H1 (cell line): ENCODE data around the gene TMED3. TPM values are rescaled to one million over a fixed set of nuclear protein-coding genes. Genes with fewer than 3 reads are reported as not detected.

Experiments
- CTCF ChIA-PET: fragments of 300-600 bp; sonication (Branson Sonifier 250); formaldehyde crosslinking; loops from one replicate; lab custom pipeline; 2021; ENCODE audit not compliant: partially characterized antibody; lab: Charles Lee
- POLR2A ChIA-PET: fragments of 300-600 bp; sonication (Branson Sonifier 250); formaldehyde crosslinking; loops from one replicate; lab custom pipeline; 2021; ENCODE audit warnings: inconsistent platforms; ENCODE audit not compliant: partially characterized antibody; lab: Charles Lee
- DNase-seq, 2 experiments: peaks; one replicate each; pipeline versions ENCODE4 v3.0.0 to v3.0.0-alpha.2; 2010 to 2022; ENCODE audit warnings: low spot score in 2 of 2, low read depth in 1 of 2, mixed read lengths in 1 of 2
- FAIRE-seq: peaks from 2 replicates; lab custom pipeline; 2011; peaks lifted over from hg19 to GRCh38; lab: Jason Lieb, UNC
- H2AFZ ChIP-seq: 2 replicates; pipeline ENCODE4 v1.8.1; 2012; ENCODE audit warnings: low read length, inconsistent platforms
- H2AK5ac ChIP-seq: 2 replicates; pipeline ENCODE4 v1.6.1; 2013; ENCODE audit warnings: low read depth, low read length
- H2BK120ac ChIP-seq: replicated peaks from 2 replicates; pipeline ENCODE3; 2013; ENCODE audit warnings: low read depth, low read length, inconsistent platforms
- H2BK12ac ChIP-seq: 2 replicates; pipeline ENCODE4 v1.6.1; 2013; ENCODE audit warnings: low read depth, low read length
- H2BK15ac ChIP-seq: 2 replicates; pipeline ENCODE4 v1.6.1; 2013; ENCODE audit warnings: low read length
- H2BK20ac ChIP-seq: 2 replicates; pipeline ENCODE4 v1.6.1; 2013; ENCODE audit warnings: low read length
- H2BK5ac ChIP-seq: 2 replicates; pipeline ENCODE4 v1.6.1; 2013; ENCODE audit warnings: low read depth, low read length
- H3K14ac ChIP-seq: 2 replicates; pipeline ENCODE4 v1.6.1; 2013; ENCODE audit warnings: inconsistent platforms; ENCODE audit not compliant: insufficient read length
- H3K18ac ChIP-seq: 2 replicates; pipeline ENCODE4 v1.6.1; 2013; ENCODE audit warnings: low read length; ENCODE audit errors: extremely low read depth
- H3K23ac ChIP-seq: 2 replicates; pipeline ENCODE4 v1.6.1; 2013; ENCODE audit warnings: inconsistent platforms; ENCODE audit not compliant: insufficient read length
- H3K23me2 ChIP-seq: 2 replicates; pipeline ENCODE4 v1.6.1; 2013; ENCODE audit warnings: low read depth, low read length
- H3K27ac ChIP-seq: 2 replicates; pipeline ENCODE4 v1.6.1; 2011; ENCODE audit warnings: low read depth, low read length, inconsistent platforms
- H3K27me3 ChIP-seq, 4 experiments: replicated peaks in 1 of 4; 1 replicate in 1 of 4; 2 replicates in 3 of 4; pipeline versions ENCODE4 v1.6.1 to v1.8.1; 2011 to 2013; ENCODE audit warnings: low read length in 3 of 4, mild to moderate bottlenecking in 3 of 4, inconsistent platforms in 2 of 4, mixed read lengths in 2 of 4, moderate library complexity in 1 of 4; ENCODE audit not compliant: control insufficient read depth in 3 of 4, insufficient read depth in 3 of 4; ENCODE audit errors: extremely low read depth in 1 of 4
- H3K36me3 ChIP-seq, 4 experiments: 2 replicates each; pipeline versions ENCODE4 v1.6.1 to v1.8.1; 2011 to 2013; ENCODE audit warnings: mild to moderate bottlenecking in 4 of 4, low read length in 3 of 4, moderate library complexity in 2 of 4, control low read depth in 1 of 4, inconsistent platforms in 1 of 4; ENCODE audit not compliant: insufficient read depth in 4 of 4, control insufficient read depth in 2 of 4
- H3K4ac ChIP-seq: replicated peaks from 2 replicates; pipeline ENCODE3; 2013; ENCODE audit warnings: low read length, low read depth, mixed read lengths, inconsistent platforms; ENCODE audit not compliant: insufficient read length
- H3K4me1 ChIP-seq, 4 experiments: replicated peaks in 1 of 4; 1 replicate in 1 of 4; 2 replicates in 3 of 4; pipeline versions ENCODE4 v1.6.1 to v1.8.1; 2011 to 2013; ENCODE audit warnings: low read length in 3 of 4, inconsistent platforms in 2 of 4, mixed read lengths in 1 of 4; ENCODE audit not compliant: insufficient read depth in 4 of 4, control insufficient read depth in 3 of 4
- H3K4me2 ChIP-seq, 2 experiments: 2 replicates each; pipeline versions ENCODE4 v1.6.1 to v1.8.1; 2011 to 2013; ENCODE audit warnings: low read depth in 2 of 2, low read length in 2 of 2, control low read depth in 1 of 2, inconsistent platforms in 1 of 2, mild to moderate bottlenecking in 1 of 2; ENCODE audit not compliant: insufficient read depth in 1 of 2
- H3K4me3 ChIP-seq, 4 experiments: fragments of 200-600, 300-600 bp in 1 of 4; sonication (generic), shearing (Covaris generic), sonication (Bioruptor Twin) in 1 of 4; 2 replicates each; pipeline versions ENCODE4 v1.5.1 to v1.8.1; 2011 to 2016; ENCODE audit warnings: low read length in 4 of 4, low read depth in 3 of 4, control low read depth in 2 of 4, inconsistent platforms in 2 of 4, mild to moderate bottlenecking in 2 of 4, mixed read lengths in 1 of 4, moderate library complexity in 1 of 4; ENCODE audit not compliant: insufficient read depth in 2 of 4; ENCODE audit errors: extremely low read depth in 1 of 4
- H3K56ac ChIP-seq: replicated peaks from 2 replicates; pipeline ENCODE3; 2013; ENCODE audit warnings: low read depth, mild to moderate bottlenecking, mixed read lengths, low read length, inconsistent platforms; ENCODE audit not compliant: insufficient read length
- H3K79me1 ChIP-seq: 2 replicates; pipeline ENCODE4 v1.6.1; 2013; ENCODE audit warnings: low read depth, low read length, control low read depth
- H3K79me2 ChIP-seq, 2 experiments: 2 replicates each; pipeline versions ENCODE4 v1.6.1 to v1.8.1; 2012 to 2013; ENCODE audit warnings: low read length in 2 of 2, mild to moderate bottlenecking in 2 of 2, inconsistent platforms in 1 of 2; ENCODE audit not compliant: insufficient read depth in 2 of 2, control insufficient read depth in 1 of 2
- H3K9ac ChIP-seq, 4 experiments: replicated peaks in 1 of 4; 1 replicate in 1 of 4; 2 replicates in 3 of 4; pipeline versions ENCODE4 v1.6.1 to v1.8.1; 2011 to 2013; ENCODE audit warnings: low read depth in 3 of 4, low read length in 3 of 4, control low read depth in 2 of 4, mild to moderate bottlenecking in 2 of 4, moderate library complexity in 2 of 4, inconsistent platforms in 1 of 4; ENCODE audit errors: extremely low read depth in 1 of 4
- H3K9me3 ChIP-seq, 2 experiments: 2 replicates each; pipeline versions ENCODE4 v1.6.1 to v1.8.1; 2012 to 2013; ENCODE audit warnings: mild to moderate bottlenecking in 2 of 2, moderate library complexity in 2 of 2, control low read depth in 1 of 2, inconsistent platforms in 1 of 2, low read depth in 1 of 2, low read length in 1 of 2, mixed read lengths in 1 of 2; ENCODE audit not compliant: insufficient read depth in 2 of 2
- H4K20me1 ChIP-seq, 2 experiments: replicated peaks in 1 of 2; 2 replicates each; pipeline versions ENCODE3 to v1.8.1; 2011 to 2013; ENCODE audit warnings: inconsistent platforms in 2 of 2, low read length in 2 of 2, mild to moderate bottlenecking in 1 of 2; ENCODE audit not compliant: insufficient read depth in 2 of 2, control insufficient read depth in 1 of 2
- H4K5ac ChIP-seq: 2 replicates; pipeline ENCODE4 v1.6.1; 2013; ENCODE audit warnings: low read length, low read depth, mixed read lengths, inconsistent platforms; ENCODE audit not compliant: insufficient read length
- H4K8ac ChIP-seq: 2 replicates; pipeline ENCODE4 v1.8.0; 2013; ENCODE audit warnings: mild to moderate bottlenecking, moderate library complexity, low read length, inconsistent platforms; ENCODE audit not compliant: insufficient read depth; ENCODE audit errors: extremely low read depth
- H4K91ac ChIP-seq: replicated peaks from 2 replicates; pipeline ENCODE3; 2013; ENCODE audit warnings: low read length, mixed read lengths, inconsistent platforms; ENCODE audit not compliant: insufficient read length
- CHD1 ChIP-seq: IDR thresholded peaks from 2 replicates; pipeline ENCODE4 v1.6.1; 2012; ENCODE audit warnings: low read depth, low read length, improper control_type of control experiment
- WGBS, 2 experiments: shearing (Covaris generic) in 1 of 2; methylation state at CpG; one replicate each; pipeline versions ENCODE4 v1.1.6 to v1.1.7; 2013 to 2015; ENCODE audit warnings: low lambda C conversion rate in 2 of 2, mixed read lengths in 2 of 2, inconsistent platforms in 1 of 2, low coverage in 1 of 2, missing lambda C conversion rate in 1 of 2; ENCODE audit not compliant: insufficient replicate concordance in 2 of 2, insufficient coverage in 1 of 2, insufficient read length in 1 of 2; ENCODE audit errors: extremely low coverage in 1 of 2, missing lambda C conversion rate in 1 of 2; 5-methylcytosine and 5-hydroxymethylcytosine counted together
- polyA plus RNA-seq, 7 experiments: library from polyadenylated mRNA; depleted of rRNA in 3 of 7; stranded (reverse) in 5 of 7; unstranded in 2 of 7; fragments of >200 nt in 5 of 7; fragments of 200-250 nt in 2 of 7; gene quantifications; 1 replicate in 5 of 7; 2 replicates in 1 of 7; 4 replicates in 1 of 7; pipeline versions ENCODE4 v1.2.1 to v1.2.3, GENCODE V29; 2011 to 2013; ENCODE audit warnings: missing spikeins in 2 of 7, mixed read lengths in 2 of 7
- total RNA-seq: library from RNA; stranded (reverse); fragmentation: NEBNext Ultra II Directional; extraction: Animal tissue kit (Norgen Biotek cat#: 25700); gene quantifications from 2 replicates; pipeline ENCODE4 v1.2.1, GENCODE V29; 2021

TMED3 gene
- total and polyA plus RNA-seq, 2 of the 8 experiments (the other 6 are each of a cell fraction or from before 2014, with no cell fraction given): 50.2 to 110 TPM

DNA sequence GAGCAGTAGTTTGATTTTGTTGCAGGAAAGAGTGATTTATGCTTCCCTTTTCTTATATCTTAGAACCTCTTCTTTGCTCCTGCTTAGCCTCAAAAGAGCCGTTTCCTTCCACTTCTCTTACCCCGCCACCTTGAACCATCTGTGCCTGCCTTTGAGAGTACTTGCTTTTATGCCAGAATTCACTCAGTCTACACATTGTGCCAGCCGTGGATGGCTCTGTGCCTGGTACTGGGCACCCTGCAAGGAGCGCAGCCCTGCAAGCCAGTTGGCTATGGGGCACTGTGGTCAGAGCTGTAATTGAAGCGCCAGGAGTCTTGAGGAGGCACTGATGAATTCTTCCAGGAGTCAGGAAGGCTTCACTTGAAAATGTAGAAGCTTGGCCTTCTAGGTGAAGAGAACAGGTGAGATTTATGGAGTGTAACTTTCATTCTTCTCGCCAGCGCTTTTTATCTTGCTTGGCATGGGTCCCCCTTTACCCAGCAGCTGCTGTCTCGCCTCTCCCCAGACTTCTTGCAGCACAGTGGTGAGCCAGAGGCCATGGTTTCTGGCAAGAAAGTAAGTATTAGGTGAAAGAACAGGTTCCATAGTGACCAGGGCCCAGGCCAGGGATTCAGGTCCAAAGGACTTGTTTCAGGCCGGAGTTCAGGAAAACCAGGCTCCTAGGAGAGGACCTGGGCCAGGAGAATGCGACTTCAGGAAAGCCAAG, 4.9 kb downstream of the TMED3 start:
- peaks cover 11% of the 10 kb centered on the region; the same call in 1 of the 2 replicates for H3K23me2 ChIP-seq
- CTCF ChIA-PET: interaction anchor here (1.1 kb wide), 1 partner anchor 107 kb away, joined by 3 read pairs; no protein-coding TSS in a partner anchor
- no peak overlapping the region for H2BK12ac ChIP-seq
- no peak overlapping the region for H3K27ac ChIP-seq
- DNase-seq (no peak), FAIRE-seq (no peak)
- peaks cover 0 to 18% of the 10 kb centered on the region in 2 experiments; a peak in 2 of 4 replicates for H3K79me2 ChIP-seq
- H3K18ac ChIP-seq: no peak overlapping the region
- no peak overlapping the region for H2BK15ac ChIP-seq
- H3K4me1 ChIP-seq: peaks cover 0 to 8% (median 5%) of the 10 kb centered on the region in 4 experiments; a peak in 4 of 7 replicates
- H4K20me1 ChIP-seq: peaks cover 3 to 4% of the 10 kb centered on the region in 2 experiments
- H3K4me2 ChIP-seq: no peak overlapping the region
- H2BK120ac ChIP-seq: no peak overlapping the region
- no peak overlapping the region for H2BK5ac ChIP-seq
- no peak overlapping the region for H2BK20ac ChIP-seq
- H3K14ac ChIP-seq: no peak overlapping the region
- no peak overlapping the region for H3K4me3 ChIP-seq
- no peak overlapping the region for H3K56ac ChIP-seq
- no peak overlapping the region for H4K8ac ChIP-seq
- no peak overlapping the region for H3K23ac ChIP-seq
- H3K9me3 ChIP-seq: peaks cover 3 to 7% of the 10 kb centered on the region in 2 experiments; a peak in 2 of 4 replicates
- H4K91ac ChIP-seq: no peak overlapping the region
- POLR2A ChIA-PET: no interaction called here
- peaks cover 20 to 58% (median 48%) of the 10 kb centered on the region in 4 experiments for H3K36me3 ChIP-seq
- H3K4ac ChIP-seq: no peak overlapping the region
- no peak overlapping the region for H4K5ac ChIP-seq
- WGBS, 2 experiments: 81% methylated on average over 10 of the region's 10 CpGs; no CpG with 5 or more reads in 1 of the 2 experiments
- H2AFZ ChIP-seq: no peak overlapping the region
- no peaks in the 10 kb centered on the region for H3K27me3 ChIP-seq
- H3K79me1 ChIP-seq: peaks cover 4% of the 10 kb centered on the region; the same call in 1 of the 2 replicates
- no peak overlapping the region for H3K9ac ChIP-seq
- no peak overlapping the region for H2AK5ac ChIP-seq
- no peak for TF ChIP-seq CHD1
